HG03025 (cell line): ENCODE results near the gene PCK1.
"Not testable (repeated sequence)": the region's sequence is repeated elsewhere in the genome, so short reads cannot be mapped to it uniquely, and the experiment has no call there.

ENCODE experiments used
- ATAC-seq: cut with Tn5 transposase; IDR thresholded peaks from one replicate; pipeline ENCODE4 v1.9.1; 2021; ENCODE audit warnings: mild to moderate bottlenecking, moderate library complexity; ENCODE audit not compliant: unreplicated experiment, low FRiP score

The PCK1 gene

DNA sequence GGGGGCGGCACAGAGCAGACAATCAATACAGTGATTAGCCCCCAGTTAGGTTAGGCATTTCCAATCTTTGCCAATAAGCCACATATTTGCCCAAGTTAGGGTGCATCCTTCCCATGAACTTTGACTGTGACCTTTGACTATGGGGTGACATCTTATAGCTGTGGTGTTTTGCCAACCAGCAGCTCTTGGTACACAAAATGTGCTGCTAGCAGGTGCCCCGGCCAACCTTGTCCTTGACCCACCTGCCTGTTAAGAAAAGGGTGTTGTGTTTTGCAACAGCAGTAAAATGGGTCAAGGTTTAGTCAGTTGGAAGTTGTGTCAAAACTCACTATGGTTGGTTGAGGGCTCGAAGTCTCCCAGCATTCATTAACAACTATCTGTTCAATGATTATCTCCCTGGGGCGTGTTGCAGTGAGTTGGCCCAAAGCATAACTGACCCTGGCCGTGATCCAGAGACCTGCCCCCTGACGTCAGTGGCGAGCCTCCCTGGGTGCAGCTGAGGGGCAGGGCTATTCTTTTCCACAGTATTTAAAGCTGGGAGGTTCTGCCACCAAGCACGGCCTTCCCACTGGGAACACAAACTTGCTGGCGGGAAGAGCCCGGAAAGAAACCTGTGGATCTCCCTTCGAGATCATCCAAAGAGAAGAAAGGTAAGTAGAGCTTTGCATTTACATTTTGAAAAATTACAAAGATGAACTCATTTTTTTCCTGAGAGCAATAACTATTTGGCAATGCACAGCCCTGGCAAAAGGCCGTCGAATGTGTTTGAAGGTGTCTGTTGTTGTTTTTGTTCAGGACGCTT, at the start of gene PCK1:
Gene PCK1 (plus strand): TSS at position 557 of the 802 bp plus-strand sequence. CDS start 302 bp downstream, outside the sequence.
- no peak for ATAC-seq

DNA sequence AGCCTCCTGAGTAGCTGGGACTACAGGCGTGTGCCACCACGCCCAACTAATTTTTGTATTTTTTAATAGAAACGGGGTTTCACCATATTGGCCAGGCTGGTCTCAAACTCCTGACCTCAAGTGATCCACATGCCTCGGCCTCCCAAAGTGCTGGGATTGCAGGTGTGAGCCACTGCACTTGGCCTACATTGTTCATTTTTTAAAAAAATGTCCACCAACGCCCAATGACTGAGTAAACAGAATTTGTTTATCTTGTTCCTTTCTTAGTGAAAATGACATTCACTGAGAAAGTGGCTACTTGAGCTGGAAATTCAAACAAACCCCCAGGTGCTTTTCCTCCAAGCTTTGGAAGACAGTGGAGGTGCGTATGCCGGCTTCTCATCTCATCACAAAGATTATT, 49.2 kb upstream of the PCK1 start:
- ATAC-seq = not testable (repeated sequence)

DNA sequence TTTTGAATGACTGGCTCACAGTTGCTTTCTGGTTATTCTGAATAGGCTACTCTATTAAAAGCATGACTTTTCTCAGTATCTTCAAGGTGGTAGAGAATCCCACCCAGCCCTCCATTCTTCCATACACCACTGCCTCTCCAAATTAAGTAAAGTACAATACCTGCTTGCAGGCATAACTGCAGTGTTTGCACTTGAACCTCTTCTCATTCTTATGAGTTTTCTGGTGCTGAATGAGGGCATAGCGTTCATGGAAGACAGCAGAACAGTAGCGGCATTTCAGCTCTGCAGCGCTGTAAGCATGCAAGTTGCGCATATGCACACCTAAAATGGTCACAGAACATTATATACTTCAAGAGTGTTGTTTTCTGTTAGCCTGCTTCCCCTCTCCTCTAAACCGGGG, 48.5 kb upstream of the PCK1 start:
- ATAC-seq = no peak

DNA sequence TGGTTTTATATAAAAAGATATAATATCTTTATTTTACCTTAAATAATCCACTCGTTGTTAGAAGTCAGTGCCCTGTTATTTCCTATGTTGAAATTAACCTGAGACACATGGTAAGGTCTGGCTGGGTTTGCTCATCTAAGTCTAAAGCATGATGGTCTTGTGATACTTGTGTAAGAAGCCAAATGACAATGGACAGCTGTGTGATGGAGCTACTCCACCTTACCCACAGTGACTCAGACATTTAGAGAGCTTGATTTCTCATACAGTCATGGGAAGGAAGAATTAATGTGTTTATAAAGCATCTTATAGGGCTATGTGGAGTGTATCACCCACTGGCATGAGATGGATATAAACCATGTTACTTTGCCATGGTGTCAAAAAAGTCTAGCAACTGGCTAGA, 47.7 kb upstream of the PCK1 start:
- ATAC-seq = no peak

- ATAC-seq = no peak
Measured at GRCh38 chr20:57514273-57514751, 46.6 kb upstream of the PCK1 start.

DNA sequence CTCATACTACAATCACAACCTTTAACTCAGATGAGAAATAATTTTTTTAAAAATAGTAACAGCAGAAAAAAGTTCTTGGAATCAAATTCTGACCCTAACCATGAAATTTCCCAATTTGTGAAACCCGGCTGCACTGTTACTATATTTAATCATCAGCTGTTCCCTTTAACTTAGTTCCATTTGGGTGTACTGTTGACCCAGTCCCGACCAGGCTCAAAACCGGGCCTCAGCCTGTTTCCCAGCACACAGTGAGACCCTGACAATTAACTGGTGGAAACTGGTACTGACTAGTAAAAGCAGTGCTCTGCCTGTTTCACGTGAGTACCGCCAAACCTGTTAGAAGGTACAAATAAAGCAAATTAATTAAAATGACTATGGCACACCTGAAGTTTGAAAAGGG, 43.0 kb upstream of the PCK1 start:
- ATAC-seq = no peak

GRCh38 chr20:57522380-57523140, 38.4 kb upstream of the PCK1 start:
- no peak for ATAC-seq

- ATAC-seq = no peak
Measured at GRCh38 chr20:57523782-57524181, 37.1 kb upstream of the PCK1 start.

DNA sequence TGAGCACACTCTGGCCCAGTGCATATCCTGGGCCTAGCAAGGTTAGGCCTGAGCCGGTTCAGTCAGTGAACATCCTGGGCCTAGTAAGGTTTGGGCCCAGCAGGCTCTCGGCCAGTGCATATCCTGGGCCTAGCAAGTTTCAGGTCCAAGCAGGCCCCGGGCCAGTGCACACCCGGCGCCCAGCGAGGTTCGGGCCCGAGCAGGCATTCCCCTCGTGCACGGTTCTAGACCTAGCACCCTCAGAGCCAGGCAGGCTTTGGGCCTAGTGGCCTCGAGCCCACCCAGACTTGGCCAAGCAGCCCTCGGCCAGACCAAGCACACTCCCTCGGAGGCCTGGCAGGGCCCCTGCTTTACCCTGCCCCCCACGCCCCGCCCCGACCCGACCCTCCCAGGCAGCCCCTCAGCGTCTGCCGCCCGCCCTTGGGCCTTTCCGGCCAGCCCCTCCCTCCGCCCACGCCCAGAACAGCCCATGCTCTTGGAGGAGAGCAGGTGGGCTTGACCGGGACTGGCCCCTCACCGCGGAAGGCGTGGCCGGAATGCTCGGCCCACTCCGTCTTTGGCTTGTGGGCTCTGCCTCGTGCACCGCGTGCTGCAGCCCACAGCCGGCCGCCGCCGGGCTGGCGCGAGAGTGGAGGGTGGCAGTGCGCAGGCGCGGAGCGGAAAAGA, 36.3 kb upstream of the PCK1 start, which contains the start of gene CTCFL:
Gene CTCFL (minus strand): TSS at position 630 of the 666 bp plus-strand sequence. CDS start 935 bp downstream, outside the sequence.
- ATAC-seq = no peak

GRCh38 chr20:57525328-57526086, 35.4 kb upstream of the PCK1 start:
- ATAC-seq = no peak

- ATAC-seq = no peak
Measured at GRCh38 chr20:57526087-57526884, 34.6 kb upstream of the PCK1 start.

GRCh38 chr20:57526885-57527460, 33.9 kb upstream of the PCK1 start:
- ATAC-seq = no peak

GRCh38 chr20:57527728-57528127, 33.2 kb upstream of the PCK1 start:
- no peak for ATAC-seq

- no peak for ATAC-seq
Measured at GRCh38 chr20:57528148-57528547, 32.8 kb upstream of the PCK1 start.

- ATAC-seq = no peak
Measured at GRCh38 chr20:57529160-57529585, 31.7 kb upstream of the PCK1 start.

DNA sequence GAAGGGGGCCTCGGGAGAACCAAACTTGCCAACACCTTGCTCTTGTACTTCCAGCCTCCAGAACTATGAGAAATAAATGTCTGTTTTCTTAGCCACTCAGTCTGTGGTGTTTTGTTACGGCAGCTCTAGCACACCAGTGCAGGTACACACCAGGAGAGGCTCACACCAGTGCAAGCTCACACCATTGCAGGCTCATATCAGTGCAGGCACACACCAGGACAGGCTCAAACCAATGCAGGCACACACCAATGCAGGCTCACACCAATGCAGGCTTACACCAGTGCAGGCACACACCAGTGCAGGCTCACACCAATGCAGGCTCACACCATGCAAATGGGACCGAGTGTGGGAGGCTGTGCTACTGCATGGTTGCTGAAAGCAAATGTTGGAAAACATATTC, 31.1 kb upstream of the PCK1 start:
- ATAC-seq = no peak

DNA sequence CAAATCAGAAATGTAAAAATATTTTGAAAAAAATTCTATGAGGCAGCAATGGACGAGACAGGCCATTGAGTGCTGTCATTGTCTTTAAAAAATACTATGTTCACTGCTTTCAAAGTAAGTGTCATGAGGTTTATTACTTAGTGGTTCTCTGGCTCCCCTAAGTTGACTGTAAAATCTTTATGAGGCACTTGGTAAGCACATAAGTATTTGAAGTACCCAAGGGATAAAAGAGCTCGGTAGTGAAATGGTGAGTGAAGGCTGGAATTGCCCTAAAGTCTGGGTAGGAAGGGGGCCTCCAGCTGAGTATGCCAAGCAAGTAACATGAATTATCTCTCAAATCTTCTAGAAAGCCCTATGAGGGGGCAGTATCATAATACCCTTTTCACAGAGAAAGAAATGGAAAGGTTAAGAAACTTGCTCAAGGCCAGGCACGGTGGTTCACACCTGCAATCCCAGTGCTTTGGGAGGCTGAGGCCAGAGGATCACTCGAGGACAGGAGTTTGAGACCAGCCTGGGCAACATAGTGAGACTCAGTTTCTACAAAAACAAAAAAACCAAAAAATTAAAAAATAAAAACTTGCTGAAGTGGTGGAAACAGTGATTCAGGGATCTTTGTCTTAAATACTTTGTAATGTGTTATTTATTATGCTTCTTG, 30.5 kb upstream of the PCK1 start:
- no peak for ATAC-seq

DNA sequence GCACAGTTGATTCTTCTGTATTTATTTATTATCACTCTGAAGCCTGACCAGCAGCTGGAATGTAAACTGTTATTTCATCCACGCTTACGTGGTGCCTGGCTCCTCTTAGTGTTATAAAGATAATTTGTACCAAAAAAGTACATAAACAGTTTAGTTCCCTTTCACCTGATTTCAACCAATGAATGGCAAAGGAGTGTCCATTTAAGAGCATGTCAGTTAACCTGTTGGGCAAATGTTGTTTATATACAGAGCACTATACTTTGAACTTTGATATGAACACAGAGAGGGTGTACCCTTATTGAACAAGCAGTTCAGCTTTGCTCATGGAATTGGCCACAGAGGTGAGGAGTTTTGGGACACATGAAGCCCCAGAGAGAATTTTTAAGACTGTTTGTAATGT, 28.8 kb upstream of the PCK1 start:
- ATAC-seq = no peak

DNA sequence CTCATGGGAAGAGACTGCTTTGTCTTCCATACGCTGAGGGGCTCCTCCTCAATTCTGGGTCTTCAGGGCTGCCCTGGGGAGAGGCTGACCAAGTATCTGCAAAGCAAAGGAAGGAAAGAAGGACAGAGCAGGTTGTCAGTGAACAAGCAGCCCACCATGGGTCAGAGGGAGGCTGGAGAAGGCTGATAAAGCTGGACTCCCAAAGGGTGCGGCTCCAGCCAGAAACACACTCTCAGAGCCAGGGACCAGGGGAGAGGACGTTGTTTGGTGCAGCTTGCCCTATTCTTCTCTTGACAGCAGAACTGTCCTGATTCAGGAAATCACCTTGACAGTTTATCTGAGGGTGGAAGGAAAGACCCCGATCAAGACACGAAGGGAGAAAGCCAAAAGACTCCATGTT, 25.6 kb upstream of the PCK1 start:
- no peak for ATAC-seq
